HepG2 (cell line): ENCODE results near the gene BAHD1. TPM values are rescaled to one million over a fixed set of nuclear protein-coding genes. Genes with fewer than 3 reads are reported as not detected.

Source experiments
- ATAC-seq: fragments of 200-7000 bp; cut with Tn5 transposase; 3 replicates; pipeline ENCODE4 v1.9.1; 2020; ENCODE audit warnings: mild to moderate bottlenecking, moderate library complexity
- BruUV-seq: library from RNA; stranded (reverse); fragments of 400-500 nt; replicated peaks from 2 replicates; lab custom pipeline; 2021; lab: Mats Ljungman, UMichigan
- CTCF ChIA-PET: fragments of 300-600 bp; formaldehyde crosslinking; extraction: SDS; loops from one replicate; lab custom pipeline; 2021; ENCODE audit warnings: low total read pairs, inconsistent platforms, low intra/inter-chr PET ratio; lab: Yijun Ruan, JAX
- POLR2A ChIA-PET: fragments of 350-600 bp; sonication (Branson Sonifier 250); formaldehyde crosslinking; loops from one replicate; lab custom pipeline; 2020; ENCODE audit warnings: antibody characterized with exemption, inconsistent platforms; lab: Yijun Ruan, JAX
- DNase-seq: peaks from one replicate; pipeline ENCODE4 v3.0.0-alpha.2; 2015; ENCODE audit warnings: low spot score
- FAIRE-seq: peaks from 3 replicates; lab custom pipeline; 2011; peaks lifted over from hg19 to GRCh38; lab: Jason Lieb, UNC
- H2AFZ ChIP-seq: one replicate; pipeline ENCODE4 v1.6.1; 2011; ENCODE audit warnings: low read length, inconsistent platforms
- H3K27ac ChIP-seq: fragments of 300-600 bp; 3 replicates; pipeline ENCODE4 v1.8.0; 2011; ENCODE audit warnings: mixed run types, mild to moderate bottlenecking, mixed read lengths, low read length, inconsistent platforms; ENCODE audit not compliant: insufficient read depth; ENCODE audit errors: extremely low read length
- H3K27me3 ChIP-seq, 2 experiments: fragments of 200-600 bp in 1 of 2; 2 replicates in 1 of 2; 3 replicates in 1 of 2; pipeline versions ENCODE4 v1.6.0 to v1.8.0; 2011; ENCODE audit warnings: low read length in 2 of 2, mild to moderate bottlenecking in 2 of 2, moderate library complexity in 2 of 2, inconsistent platforms in 1 of 2; ENCODE audit not compliant: insufficient read depth in 2 of 2, control insufficient read depth in 1 of 2
- H3K36me3 ChIP-seq, 2 experiments: fragments of 200-600 bp in 1 of 2; replicated peaks in 1 of 2; 2 replicates in 1 of 2; 3 replicates in 1 of 2; pipeline versions ENCODE4 v1.5.1 to v1.8.0; 2011; ENCODE audit warnings: low read length in 2 of 2, inconsistent platforms in 1 of 2; ENCODE audit not compliant: insufficient read depth in 2 of 2, control insufficient read depth in 1 of 2
- H3K4me1 ChIP-seq: 2 replicates; pipeline ENCODE4 v1.5.1; 2012; ENCODE audit warnings: low read length, inconsistent platforms; ENCODE audit not compliant: insufficient read depth
- H3K4me2 ChIP-seq: 2 replicates; pipeline ENCODE4 v1.6.0; 2011; ENCODE audit warnings: low read depth, low read length, inconsistent platforms
- H3K4me3 ChIP-seq, 3 experiments: fragments of 200-600 bp in 1 of 3; sonication (generic), shearing (Covaris generic) in 1 of 3; replicated peaks in 1 of 3; 2 replicates each; pipeline ENCODE4 v1.5.1; 2011 to 2016; ENCODE audit warnings: low read length in 3 of 3, inconsistent platforms in 2 of 3, low read depth in 2 of 3, mild to moderate bottlenecking in 2 of 3, control low read depth in 1 of 3, mixed read lengths in 1 of 3; ENCODE audit not compliant: insufficient read depth in 1 of 3
- H3K79me2 ChIP-seq: one replicate; pipeline ENCODE4 v1.6.1; 2011; ENCODE audit warnings: low read length, inconsistent platforms; ENCODE audit not compliant: insufficient read depth
- H3K9ac ChIP-seq: 2 replicates; pipeline ENCODE4 v1.6.0; 2011; ENCODE audit warnings: mild to moderate bottlenecking, low read depth, low read length, inconsistent platforms; ENCODE audit not compliant: insufficient read depth
- H3K9me3 ChIP-seq: 2 replicates; pipeline ENCODE4 v1.5.1; 2012; ENCODE audit warnings: mild to moderate bottlenecking, low read length
- H4K20me1 ChIP-seq: 2 replicates; pipeline ENCODE4 v1.6.0; 2011; ENCODE audit warnings: inconsistent platforms, mild to moderate bottlenecking, low read length, moderate library complexity; ENCODE audit not compliant: insufficient read depth
- AGO2 ChIP-seq: fragments of 200-400 bp; formaldehyde crosslinking; optimal IDR thresholded peaks from 2 replicates; pipeline ENCODE3; 2017; ENCODE audit warnings: mild to moderate bottlenecking, low read depth, low read length, moderate library complexity
- FOXK1 ChIP-seq: sonication (generic); formaldehyde crosslinking; IDR thresholded peaks from 2 replicates; pipeline ENCODE4 v1.4.0; 2020; ENCODE audit warnings: low read depth, missing genetic modification reagents, borderline replicate concordance
- RBFOX2 ChIP-seq: fragments of 200-400 bp; formaldehyde crosslinking; IDR thresholded peaks from 2 replicates; pipeline ENCODE4 v1.6.1; 2017; ENCODE audit warnings: low read depth, mild to moderate bottlenecking, low read length
- STAT6 ChIP-seq: sonication (generic); formaldehyde crosslinking; IDR thresholded peaks from 2 replicates; pipeline ENCODE4 v1.4.0; 2020; ENCODE audit warnings: missing genetic modification reagents, mild to moderate bottlenecking, borderline replicate concordance
- ZNF441 ChIP-seq: sonication (generic); formaldehyde crosslinking; IDR thresholded peaks from 2 replicates; pipeline ENCODE4 v1.7.0; 2021; ENCODE audit warnings: missing genetic modification reagents, borderline replicate concordance
- ZNF468 ChIP-seq: sonication (generic); formaldehyde crosslinking; IDR thresholded peaks from 2 replicates; pipeline ENCODE4 v1.8.0; 2022; ENCODE audit warnings: mild to moderate bottlenecking, moderate library complexity, missing genetic modification reagents
- ZNF564 ChIP-seq: sonication (generic); formaldehyde crosslinking; IDR thresholded peaks from 2 replicates; pipeline ENCODE4 v1.8.1; 2023; ENCODE audit warnings: mild to moderate bottlenecking, missing genetic modification reagents
- WGBS: methylation state at CpG from one replicate; pipeline ENCODE4 v1.1.6; 2017; ENCODE audit warnings: low lambda C conversion rate; 5-methylcytosine and 5-hydroxymethylcytosine counted together
- in situ Hi-C: cut with HindIII; loops from 2 replicates; pipeline ENCODE4 v1.10.0; 2017; ENCODE audit warnings: low pct_unique_long_range_greater_than_20kb; ENCODE audit not compliant: extremely low pct_ligation_motif_present
- intact Hi-C: fragments of 100-400 bp; cut with micrococcal nuclease; formaldehyde crosslinking; loops from one replicate; pipeline ENCODE4 v1.10.0; 2022; ENCODE audit not compliant: unreplicated experiment
- polyA plus RNA-seq, 8 experiments: library from polyadenylated mRNA; depleted of rRNA in 3 of 8; stranded (reverse) in 7 of 8; unstranded in 1 of 8; fragments of >200 nt; fragmentation: Illumina TruSeq in 4 of 8; extraction: Trizol in 4 of 8; gene quantifications; 2 replicates each; pipeline versions ENCODE4 v1.2.1 to v1.2.3, GENCODE V29; 2011 to 2016; ENCODE audit warnings: low read depth in 4 of 8, missing spikeins in 1 of 8, mixed read lengths in 1 of 8; ENCODE audit not compliant: insufficient read depth in 1 of 8
- total RNA-seq, 5 experiments: library from RNA; depleted of rRNA; stranded (reverse); fragments of >200 nt; fragmentation: Illumina TruSeq; extraction: Trizol; gene quantifications; 2 replicates each; pipeline ENCODE4 v1.2.3, GENCODE V29; 2016; ENCODE audit warnings: low read depth in 1 of 5

Gene BAHD1
- total and polyA plus RNA-seq, 2 of the 13 experiments (the other 11 are each of a cell fraction or from before 2014, with no cell fraction given), result 3.3 to 8.7 TPM

- Histone ChIP-seq H4K20me1 (no peaks in the 10 kb centered on the region; the same call in 1 of the 2 replicates), H3K4me2 (no peak overlapping the region), H3K9ac (no peak overlapping the region), H2AFZ (no peak overlapping the region), H3K4me3 (no peak overlapping the region), H3K79me2 (no peaks in the 10 kb centered on the region), H3K27ac (no peak overlapping the region), H3K36me3 (peaks cover 2 to 23% of the 10 kb centered on the region in 2 experiments; a peak in 4 of 5 replicates), H3K9me3 (no peaks in the 10 kb centered on the region), H3K4me1 (peaks cover 10% of the 10 kb centered on the region), H3K27me3 (no peaks in the 10 kb centered on the region; a peak in 1 of 5 replicates)
- no TSS peak for BruUV-seq
- intact Hi-C loops, result loop anchor here (2.0 to 5.0 kb wide), 2 partner anchors 79 to 98 kb away; partner anchors contain the start of genes CCDC9B and INAFM2
- ChIA-PET CTCF (interaction anchor here (2.5 to 3.9 kb wide), 2 partner anchors 51 to 99 kb away, joined by 13 to 32 read pairs; no protein-coding TSS in a partner anchor), POLR2A (interaction anchor here (1.3 to 1.8 kb wide), 2 partner anchors 15 to 52 kb away, joined by 4 to 5 read pairs; partner anchors contain the start of gene IVD)
- in situ Hi-C loops, result loop anchor here (5.0 kb wide), 1 partner anchor 73 kb away; no protein-coding TSS in a partner anchor
- ATAC-seq (no peak), DNase-seq (no peak), FAIRE-seq (no peak)
- WGBS, result 95% methylated on average over 6 of the region's 11 CpGs
- TF ChIP-seq ZNF564 (no peak), ZNF468 (CRISPR knock-in tag) (no peak), ZNF441 (CRISPR knock-in tag) (no peak), STAT6 (CRISPR knock-in tag) (no peak), AGO2 (peak; percentile 70), RBFOX2 (peak; percentile 52), FOXK1 (CRISPR knock-in tag) (no peak)
Observed at GRCh38 chr15:40420071-40420713, 20.6 kb upstream of the BAHD1 start.
